Skeletal muscle cell (primary cell): Measurements from ENCODE around the gene RNASE8.
A peak's percentile ranks its signal among the peaks of the same experiment; 100 is the strongest.
"Not testable (repeated sequence)": the region's sequence is repeated elsewhere in the genome, so short reads cannot be mapped to it uniquely, and the experiment has no call there.

Experiments used
- DNase-seq: peaks from one replicate; pipeline ENCODE4 v3.0.0-alpha.2; 2010; ENCODE audit warnings: low read depth
- H3K4me3 ChIP-seq: 2 replicates; pipeline ENCODE4 v1.5.1; 2011; ENCODE audit warnings: low read depth, mild to moderate bottlenecking, control low read depth, low read length, moderate library complexity

Gene RNASE8

DNA sequence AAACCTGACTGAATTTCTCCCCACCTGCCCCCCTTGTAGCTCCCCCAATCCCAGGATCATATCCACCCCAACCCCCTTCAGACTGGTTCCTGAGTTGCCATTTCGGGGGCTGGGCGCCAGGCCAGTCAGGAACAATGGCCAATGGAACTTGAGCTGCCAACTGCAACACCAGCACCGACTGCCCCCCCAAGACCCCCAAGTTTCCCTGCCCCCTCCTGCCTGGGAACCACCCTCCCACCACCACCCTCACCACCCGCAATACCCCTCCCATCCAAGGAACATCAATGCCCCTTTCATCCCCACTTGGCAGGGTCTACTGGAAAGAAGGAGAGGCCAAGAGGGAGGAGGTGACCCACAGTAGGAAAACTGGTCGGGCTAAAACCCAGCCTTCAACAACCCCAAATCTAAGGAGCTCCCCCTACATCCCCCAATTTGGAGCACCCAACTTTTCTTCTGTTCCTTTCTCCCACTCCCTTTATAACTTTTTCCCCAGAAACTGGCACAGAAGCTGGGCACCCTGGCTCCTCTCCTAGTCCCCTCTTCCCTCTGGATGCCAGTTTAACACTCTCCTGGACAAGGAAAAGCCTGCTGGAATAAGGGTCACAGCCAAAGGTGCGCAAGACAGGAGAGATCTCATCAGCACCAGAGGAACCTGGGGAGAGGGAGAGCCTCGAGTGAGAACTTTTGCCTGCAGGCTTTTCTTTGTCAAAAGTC is 31.2 kb upstream of the RNASE8 start:
- no peak for DNase-seq
- H3K4me3 ChIP-seq = no peak overlapping the region

GRCh38 chr14:21026988-21027315 is 30.7 kb upstream of the RNASE8 start:
- H3K4me3 ChIP-seq = no peak overlapping the region

GRCh38 chr14:21029917-21030316 is 27.7 kb upstream of the RNASE8 start, which contains the start of gene TPPP2:
TPPP2 (plus strand) TSS chr14:21030217; CDS start chr14:21030582, 365 bp downstream.
- DNase-seq = no peak
- no peak within 1 kb of the TSS for H3K4me3 ChIP-seq

More at GRCh38 chr14:21026988-21027315, 30.7 kb upstream of the RNASE8 start:
- no peak for DNase-seq

GRCh38 chr14:21030531-21030930 is 27.1 kb upstream of the RNASE8 start:
- no peak overlapping the region for H3K4me3 ChIP-seq
- DNase-seq = no peak

- H3K4me3 ChIP-seq = no peak overlapping the region
- no peak for DNase-seq
These were observed 25.1 kb upstream of the RNASE8 start for GRCh38 chr14:21032326-21033132.

DNA sequence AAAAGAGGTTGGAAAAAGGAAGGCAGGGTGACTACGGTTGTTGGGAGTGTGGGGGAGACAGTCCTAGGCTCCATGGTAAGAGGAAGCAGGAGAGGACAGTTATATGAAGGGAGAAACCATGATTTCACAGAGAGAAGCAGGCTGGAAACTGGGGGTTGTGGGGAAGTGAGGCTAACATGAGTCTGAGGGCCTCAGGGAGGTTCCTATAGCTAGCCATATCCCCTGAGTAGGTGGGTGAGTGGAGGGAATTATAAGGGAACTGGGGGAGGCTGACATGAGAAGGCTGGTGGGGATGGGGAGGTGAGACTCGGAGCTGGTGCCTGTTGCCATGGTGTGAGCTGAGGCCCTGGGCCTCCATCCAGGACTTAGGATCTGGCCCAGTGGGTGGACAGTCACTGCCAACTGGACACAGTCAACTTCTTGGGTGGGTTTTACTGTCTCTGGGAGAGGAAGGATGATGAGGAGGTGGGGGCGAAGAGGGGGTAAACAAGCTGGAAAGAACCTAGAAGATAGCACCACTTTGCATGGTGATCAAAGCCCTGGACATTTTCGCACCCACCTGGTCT is 24.4 kb upstream of the RNASE8 start:
- no peak for DNase-seq
- H3K4me3 ChIP-seq = no peak overlapping the region

GRCh38 chr14:21034707-21035106 is 22.9 kb upstream of the RNASE8 start, which contains the start of gene RNASE13:
RNASE13 (minus strand) TSS chr14:21034807; CDS start chr14:21034288, 519 bp downstream.
- no peak for DNase-seq
- H3K4me3 ChIP-seq = no peak within 1 kb of the TSS

DNA sequence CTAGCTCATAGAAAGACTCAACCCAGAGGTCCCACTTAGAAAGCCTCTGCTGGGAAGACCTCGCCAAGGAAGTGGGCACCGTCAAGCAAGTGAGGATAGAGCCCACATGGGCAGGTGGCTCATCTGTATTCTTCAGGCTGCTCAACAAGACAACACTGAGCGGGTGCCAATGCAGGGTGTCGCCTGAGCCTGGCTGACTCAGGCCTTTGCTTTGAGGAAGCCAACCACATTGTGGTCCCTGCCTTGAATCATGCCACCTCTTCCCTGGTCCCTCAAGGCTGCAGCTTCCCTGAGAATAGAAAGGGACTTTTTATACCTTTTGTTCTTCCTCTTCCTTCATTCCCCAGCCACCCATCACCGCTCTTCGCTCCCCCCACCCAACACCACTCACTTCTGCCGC is 20.9 kb upstream of the RNASE8 start:
- H3K4me3 ChIP-seq = no peak overlapping the region
- no peak for DNase-seq

GRCh38 chr14:21037156-21037555 is 20.5 kb upstream of the RNASE8 start:
- no peak for DNase-seq
- no peak overlapping the region for H3K4me3 ChIP-seq

DNA sequence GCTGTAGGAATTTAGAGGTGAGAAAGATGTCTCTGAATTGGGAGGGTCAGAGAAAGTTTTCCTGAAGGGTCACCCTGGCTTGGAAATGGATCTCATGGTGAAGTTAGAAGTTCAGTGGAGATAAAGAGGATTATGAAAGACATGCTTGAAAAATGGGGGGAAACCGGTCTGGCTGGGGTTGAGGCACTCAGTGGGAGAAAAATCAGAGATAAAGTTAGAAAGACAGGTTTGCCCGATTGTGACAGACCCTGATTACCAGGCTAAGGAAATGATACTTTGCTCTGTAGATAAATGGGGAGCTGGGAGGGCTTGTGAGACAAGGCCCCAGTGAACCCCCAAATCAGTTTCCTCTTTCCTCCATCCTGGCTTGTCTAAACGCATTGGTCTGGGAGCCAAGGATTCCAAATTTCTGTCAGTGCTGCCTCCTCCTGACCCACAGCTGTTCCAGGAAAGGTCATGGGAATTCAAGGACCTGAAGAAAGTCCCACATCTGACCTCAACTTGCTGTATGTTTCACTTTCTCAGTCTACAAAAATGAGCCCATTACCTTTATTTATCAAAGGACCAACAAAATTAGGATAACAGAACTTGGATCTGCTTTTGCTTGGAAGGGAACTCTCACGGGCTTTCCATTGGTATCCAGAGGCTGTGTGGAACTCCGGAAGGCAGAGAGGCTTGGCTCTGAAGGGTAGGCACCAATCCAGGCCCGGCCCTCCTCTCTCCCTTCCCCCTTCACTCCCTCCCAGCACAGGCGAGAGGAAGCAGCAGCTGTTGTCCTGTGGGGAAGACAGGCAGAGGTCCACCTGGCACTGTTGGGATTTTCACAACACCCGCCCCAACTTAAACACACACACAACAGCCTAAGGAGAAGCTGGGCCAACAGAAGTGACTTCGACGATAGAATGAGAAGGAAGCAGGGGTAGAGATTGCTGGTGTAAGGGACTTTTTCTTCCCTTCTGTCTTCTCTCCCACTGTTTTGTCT is 18.9 kb upstream of the RNASE8 start:
- no peak overlapping the region for H3K4me3 ChIP-seq
- peak; percentile 54 for DNase-seq

DNA sequence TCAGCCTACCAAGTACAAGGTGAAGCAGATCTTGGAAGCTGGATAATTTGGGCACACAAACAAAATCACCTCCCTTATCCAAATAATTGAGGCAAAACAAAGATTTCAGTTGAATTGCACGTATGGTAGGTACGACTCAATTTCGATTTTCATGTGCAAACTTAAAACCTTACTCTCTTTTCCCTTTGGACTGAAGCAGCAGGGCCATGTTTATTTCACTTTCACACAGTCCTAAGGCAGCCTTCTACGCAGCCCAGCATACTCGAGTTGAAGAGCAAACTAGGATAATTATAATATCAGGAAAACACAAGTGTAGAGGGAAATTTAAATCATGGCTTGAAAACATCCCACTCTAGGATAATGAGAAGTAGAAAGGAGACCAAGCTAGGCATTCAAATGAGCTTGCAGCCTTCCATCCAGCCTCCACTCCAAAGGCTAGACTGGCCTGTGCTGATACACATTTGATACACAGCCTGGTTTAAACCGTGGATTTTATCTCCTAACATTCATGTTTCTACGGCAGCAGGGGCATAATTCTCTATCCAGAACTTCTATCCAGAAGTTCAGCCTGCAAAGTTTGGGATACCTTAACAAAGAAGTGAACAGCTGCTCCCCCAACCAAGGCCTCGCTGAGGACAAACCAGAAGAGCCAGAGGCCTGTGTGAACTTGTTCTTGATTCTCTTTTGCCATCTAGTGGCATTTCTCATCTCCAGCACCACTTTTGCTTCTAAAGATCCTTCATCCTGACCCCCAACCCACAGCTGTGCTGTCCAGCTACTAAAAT is 17.8 kb upstream of the RNASE8 start:
- no peak overlapping the region for H3K4me3 ChIP-seq
- no peak for DNase-seq

GRCh38 chr14:21040370-21040925 is 17.2 kb upstream of the RNASE8 start:
- DNase-seq = no peak
- H3K4me3 ChIP-seq = no peak overlapping the region

DNA sequence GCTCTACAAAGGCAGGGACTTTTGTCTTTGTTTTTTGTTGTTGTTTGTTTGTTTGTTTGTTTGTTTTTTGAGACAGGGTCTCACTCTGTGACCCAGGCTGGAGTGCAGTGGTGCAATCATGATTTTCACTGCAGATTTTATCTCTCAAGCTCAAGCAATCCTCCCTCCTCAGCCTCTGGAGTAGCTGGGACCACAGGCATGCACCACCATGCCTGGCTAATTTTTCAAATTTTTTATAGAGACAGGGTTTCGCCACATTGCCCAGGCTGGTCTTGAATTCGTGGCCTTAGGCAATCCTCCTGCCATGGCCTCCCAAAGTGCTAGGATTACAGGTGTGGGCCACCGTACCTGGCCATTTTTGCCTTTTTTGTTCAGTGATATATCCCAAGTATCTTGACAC is 16.7 kb upstream of the RNASE8 start:
- H3K4me3 ChIP-seq, DNase-seq: not testable (repeated sequence)

- DNase-seq = no peak
- no peak within 1 kb of the TSS for H3K4me3 ChIP-seq
These were observed 15.8 kb upstream of the RNASE8 start, which contains the start of gene RNASE7 for GRCh38 chr14:21041676-21042433. RNASE7 (plus strand) TSS chr14:21042362; CDS start chr14:21042993, 631 bp downstream.

GRCh38 chr14:21042918-21043317 is 14.7 kb upstream of the RNASE8 start:
- no peak for DNase-seq
- no peak overlapping the region for H3K4me3 ChIP-seq

GRCh38 chr14:21043387-21043973 is 14.1 kb upstream of the RNASE8 start:
- no peak overlapping the region for H3K4me3 ChIP-seq
- no peak for DNase-seq

- no peak overlapping the region for H3K4me3 ChIP-seq
- DNase-seq = no peak
These were observed 13.5 kb upstream of the RNASE8 start for GRCh38 chr14:21043974-21044618.
